NK-92 treated with Interleukin-12 subunit alpha and Interleukin-12 subunit beta, amount 100 ng/mL, for 24 hours (cell line): ENCODE data around the gene MAGEL2.
"Not testable (repeated sequence)": the region's sequence is repeated elsewhere in the genome, so short reads cannot be mapped to it uniquely, and the experiment has no call there.

ENCODE experiments used
- DNase-seq: peaks from one replicate; lab custom pipeline; 2025; lab: John Stamatoyannopoulos, UW

The MAGEL2 gene

DNA sequence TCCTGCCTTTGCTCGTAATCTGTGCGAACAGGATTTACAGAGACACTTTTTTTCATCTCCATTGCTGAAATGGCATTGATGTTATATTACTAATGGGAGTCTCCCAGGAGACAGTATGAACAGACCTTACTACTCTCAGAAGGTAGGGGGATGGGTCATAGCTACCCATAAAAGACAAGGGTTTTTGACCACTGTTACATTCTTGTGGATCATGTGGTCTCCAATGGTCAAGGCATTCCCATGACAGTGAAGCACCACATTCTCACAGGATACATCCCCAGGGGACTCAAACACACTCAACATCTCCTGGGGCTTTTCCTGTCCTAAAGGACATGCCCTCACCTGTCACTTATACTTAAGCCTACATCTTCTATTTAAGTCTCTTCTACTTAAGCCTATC lies 41.4 kb downstream of the MAGEL2 start:
- no peak for DNase-seq

DNA sequence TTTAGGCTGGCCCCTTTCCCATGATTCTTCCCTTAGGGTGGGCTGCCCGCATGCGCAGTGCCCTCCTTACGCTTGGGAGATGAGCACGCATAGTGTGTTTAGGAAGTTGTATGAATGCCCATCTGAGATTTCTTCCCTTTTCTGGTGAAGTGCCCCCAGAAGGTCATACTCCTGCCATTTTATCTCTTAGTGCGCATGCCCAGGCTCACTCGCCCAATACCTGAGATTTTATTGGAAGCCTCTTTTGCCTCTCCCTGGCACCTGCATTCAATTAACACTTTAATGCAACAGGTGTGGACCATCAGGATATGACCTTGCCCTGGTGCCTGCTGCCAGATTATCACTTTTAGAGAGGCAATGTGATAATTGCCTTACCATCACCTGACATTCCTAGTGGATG lies 45.5 kb downstream of the MAGEL2 start:
- DNase-seq, result no peak

DNA sequence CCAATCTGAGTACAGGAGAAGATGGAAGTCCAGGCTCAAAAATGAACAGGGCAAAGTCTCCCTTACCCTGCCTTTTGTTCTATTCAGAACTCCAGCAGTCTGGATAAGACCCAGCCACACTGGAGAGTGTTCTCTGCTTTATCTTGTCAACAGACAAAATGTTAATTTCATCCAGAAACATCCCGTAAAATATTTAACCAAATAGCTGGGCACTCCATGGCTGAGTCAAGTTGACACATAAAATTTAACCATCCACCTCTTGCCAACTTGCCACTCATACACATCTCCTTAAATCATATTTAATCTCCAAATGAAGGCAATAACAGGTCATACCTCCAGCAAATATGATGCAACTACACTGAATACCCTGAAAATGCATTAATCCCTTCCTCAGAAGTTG lies 48.6 kb downstream of the MAGEL2 start:
- DNase-seq, result no peak

DNA sequence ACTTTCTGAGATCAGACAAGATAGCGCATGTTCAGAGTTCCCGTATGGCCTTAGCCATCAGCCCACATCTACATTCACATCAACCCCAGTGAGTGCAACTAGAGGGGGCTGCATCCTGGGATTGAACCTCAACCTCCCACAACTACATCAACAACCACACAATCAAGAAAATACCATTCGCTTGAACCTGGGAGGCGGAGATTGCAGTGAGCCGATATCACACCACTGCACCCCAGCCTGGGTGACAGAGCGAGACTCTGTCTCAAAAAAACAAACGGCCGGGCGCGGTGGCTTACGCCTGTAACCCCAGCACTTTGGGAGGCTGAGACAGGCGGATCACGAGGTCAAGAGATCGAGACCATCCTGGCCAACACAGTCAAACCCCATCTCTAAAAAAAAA lies 50.4 kb downstream of the MAGEL2 start:
- DNase-seq, result not testable (repeated sequence)

DNA sequence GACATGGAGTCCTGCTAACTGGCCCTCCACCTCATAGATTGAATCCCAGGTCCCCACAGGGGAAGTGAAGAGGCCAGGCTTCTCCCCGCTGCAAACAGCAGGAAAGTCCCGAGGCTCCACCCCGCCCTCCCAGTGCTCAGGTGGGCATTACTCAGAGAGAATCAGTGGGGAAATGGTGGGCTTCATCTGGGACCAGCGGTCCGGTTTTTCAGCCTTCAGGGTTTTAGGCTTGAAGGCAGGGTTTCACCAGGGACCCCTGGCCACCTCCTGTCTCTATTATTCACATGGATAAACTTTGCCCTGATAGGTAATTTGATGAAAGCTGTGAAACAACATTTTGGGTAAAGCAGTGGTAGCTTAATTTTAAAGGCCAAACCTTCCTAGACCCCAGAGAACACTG lies 50.9 kb downstream of the MAGEL2 start:
- DNase-seq, result no peak

DNA sequence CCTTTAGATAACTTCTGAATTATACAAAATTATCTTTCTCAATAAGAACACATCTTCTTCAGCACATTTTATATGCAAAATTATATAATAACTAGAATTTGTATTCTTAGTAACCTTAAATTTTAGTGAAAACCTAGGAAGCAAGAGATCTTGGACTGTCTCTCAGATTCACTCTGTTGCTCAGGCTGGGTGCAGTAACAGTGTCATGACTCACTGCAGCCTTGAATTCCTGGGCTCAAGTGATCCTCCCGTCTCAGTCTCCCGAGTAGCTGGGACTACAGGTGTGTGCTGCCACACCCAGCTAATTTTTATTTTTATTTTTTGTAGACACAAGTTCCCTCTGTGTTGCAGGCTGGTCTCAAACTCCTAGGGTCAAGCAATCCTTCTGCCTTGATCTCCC lies 52.3 kb downstream of the MAGEL2 start:
- DNase-seq, result no peak

DNA sequence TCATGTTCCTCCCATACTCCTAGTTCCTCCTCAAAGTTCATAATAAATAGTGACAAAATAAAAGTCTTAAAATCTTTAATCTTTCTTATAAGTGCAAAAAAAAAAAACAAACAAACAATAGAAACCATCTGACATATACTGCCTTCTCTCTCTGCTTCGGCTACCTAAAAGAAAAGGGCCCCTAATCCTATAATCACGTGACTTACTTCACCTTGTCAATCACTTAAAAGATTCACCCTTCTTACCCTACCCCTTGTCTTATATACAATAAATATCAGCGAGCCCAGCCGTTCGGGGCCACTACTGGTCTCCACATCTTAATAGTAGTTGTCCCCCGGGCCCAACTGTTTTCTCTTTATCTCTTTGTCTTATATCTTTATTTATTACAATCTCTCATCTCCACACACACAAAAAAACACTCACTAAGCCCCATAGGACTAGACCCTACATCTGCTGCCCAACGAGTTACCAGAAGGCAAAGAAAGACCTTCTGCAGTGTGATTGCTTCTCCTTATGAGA lies 53.4 kb downstream of the MAGEL2 start:
- no peak for DNase-seq
